Endometrial microvascular endothelial cells (primary cell): ENCODE data around the gene SLC7A6OS. TPM values are rescaled to one million over a fixed set of nuclear protein-coding genes. Genes with fewer than 3 reads are reported as not detected.

ENCODE experiments used
- in situ Hi-C: cut with HindIII; loops from 2 replicates; pipeline ENCODE4 v1.10.0; 2017; ENCODE audit warnings: low sequenced_read_pairs, low pct_unique_long_range_greater_than_20kb; ENCODE audit errors: inconsistent ontology term
- total RNA-seq: library from RNA; depleted of rRNA; stranded (reverse); fragments of >200 nt; gene quantifications from one replicate; pipeline ENCODE4 v1.2.3, GENCODE V29; 2015; ENCODE audit errors: inconsistent ontology term

SLC7A6OS gene
- total RNA-seq, 1 donor from 2014 or later, result 7.0 TPM

- in situ Hi-C loops, result no loop called here
Measured at GRCh38 chr16:68285683-68286082, 25.1 kb downstream of the SLC7A6OS start.

- in situ Hi-C loops, result no loop called here
Measured at GRCh38 chr16:68284847-68285246, 25.9 kb downstream of the SLC7A6OS start.

- in situ Hi-C loops, result no loop called here
Measured at GRCh38 chr16:68283801-68284598, 26.7 kb downstream of the SLC7A6OS start.

GRCh38 chr16:68283346-68283745 is 27.4 kb downstream of the SLC7A6OS start:
- in situ Hi-C loops, result no loop called here

GRCh38 chr16:68282064-68282452 is 28.7 kb downstream of the SLC7A6OS start:
- in situ Hi-C loops, result no loop called here

GRCh38 chr16:68281368-68282063 is 29.2 kb downstream of the SLC7A6OS start:
- in situ Hi-C loops, result no loop called here

- in situ Hi-C loops, result no loop called here
Measured at GRCh38 chr16:68279726-68280558, 30.8 kb downstream of the SLC7A6OS start.

GRCh38 chr16:68276223-68276622 is 34.5 kb downstream of the SLC7A6OS start:
- in situ Hi-C loops, result no loop called here

- in situ Hi-C loops, result no loop called here
Measured at GRCh38 chr16:68275611-68276191, 35.0 kb downstream of the SLC7A6OS start.

GRCh38 chr16:68274441-68274840 is 36.3 kb downstream of the SLC7A6OS start:
- in situ Hi-C loops, result no loop called here

- in situ Hi-C loops, result no loop called here
Measured at GRCh38 chr16:68273896-68274295, 36.9 kb downstream of the SLC7A6OS start.

GRCh38 chr16:68273459-68273858 is 37.3 kb downstream of the SLC7A6OS start:
- in situ Hi-C loops, result no loop called here

- in situ Hi-C loops, result no loop called here
Measured at GRCh38 chr16:68272507-68273209, 38.1 kb downstream of the SLC7A6OS start.

- in situ Hi-C loops, result no loop called here
Measured at GRCh38 chr16:68270353-68270752, 40.4 kb downstream of the SLC7A6OS start.

GRCh38 chr16:68269793-68270192 is 41.0 kb downstream of the SLC7A6OS start:
- in situ Hi-C loops, result no loop called here

GRCh38 chr16:68267612-68268405 is 42.9 kb downstream of the SLC7A6OS start:
- in situ Hi-C loops, result no loop called here

GRCh38 chr16:68265078-68265920 is 45.4 kb downstream of the SLC7A6OS start:
- in situ Hi-C loops, result no loop called here
